ENCODE measurements around the gene ARHGEF4.

ARHGEF4 gene

DNA sequence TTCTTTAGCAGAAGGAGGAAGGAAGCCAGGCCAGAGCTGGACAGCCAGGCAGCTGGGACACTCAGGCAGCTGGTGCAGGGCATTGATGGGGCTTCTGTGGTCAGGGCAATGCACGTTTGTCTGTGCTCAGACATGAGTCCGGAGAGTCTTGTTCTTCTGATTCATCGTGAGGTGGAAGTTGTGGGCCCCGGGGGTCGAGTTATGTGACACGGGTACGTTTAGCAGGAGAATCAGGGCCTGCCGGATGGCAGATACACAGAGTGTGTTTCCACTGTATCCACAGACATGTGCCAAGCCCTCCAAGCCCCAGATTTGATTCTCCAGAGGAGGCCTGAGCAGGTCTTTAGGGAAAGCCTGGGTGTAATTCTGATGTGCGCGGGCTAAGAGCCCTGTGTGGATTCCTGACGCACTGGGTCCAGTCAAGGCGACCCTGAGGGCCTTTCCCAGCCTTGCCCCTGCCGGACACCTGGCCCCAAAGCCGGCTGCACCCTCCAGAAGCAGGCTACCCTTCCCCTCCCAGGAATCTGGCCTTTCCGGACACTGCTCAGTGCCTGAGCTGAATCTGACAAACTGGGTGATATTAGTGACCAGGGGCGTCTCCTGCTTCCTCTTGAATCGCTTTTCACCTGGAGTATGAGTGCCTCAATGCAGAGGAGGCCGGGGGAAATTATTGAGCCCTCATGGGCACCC, 10.1 kb downstream of the ARHGEF4 start:
- no peaks in the 10 kb centered on the region for H3K9me3 ChIP-seq
- no peak for DNase-seq
- intact Hi-C loops (cut with DNase I; ENCODE audit: low total_unique reads), result no loop called here
- no peak for TF ChIP-seq CTCF (IDR thresholded peaks at IDR 0.05)
- H3K4me3 ChIP-seq, result no peak overlapping the region
- no peaks in the 10 kb centered on the region for H3K4me1 ChIP-seq
- no peaks in the 10 kb centered on the region for H3K36me3 ChIP-seq
- H3K27me3 ChIP-seq, result peaks cover 0 to 19% of the 10 kb centered on the region in 2 donors
- H3K27ac ChIP-seq, result no peak overlapping the region

DNA sequence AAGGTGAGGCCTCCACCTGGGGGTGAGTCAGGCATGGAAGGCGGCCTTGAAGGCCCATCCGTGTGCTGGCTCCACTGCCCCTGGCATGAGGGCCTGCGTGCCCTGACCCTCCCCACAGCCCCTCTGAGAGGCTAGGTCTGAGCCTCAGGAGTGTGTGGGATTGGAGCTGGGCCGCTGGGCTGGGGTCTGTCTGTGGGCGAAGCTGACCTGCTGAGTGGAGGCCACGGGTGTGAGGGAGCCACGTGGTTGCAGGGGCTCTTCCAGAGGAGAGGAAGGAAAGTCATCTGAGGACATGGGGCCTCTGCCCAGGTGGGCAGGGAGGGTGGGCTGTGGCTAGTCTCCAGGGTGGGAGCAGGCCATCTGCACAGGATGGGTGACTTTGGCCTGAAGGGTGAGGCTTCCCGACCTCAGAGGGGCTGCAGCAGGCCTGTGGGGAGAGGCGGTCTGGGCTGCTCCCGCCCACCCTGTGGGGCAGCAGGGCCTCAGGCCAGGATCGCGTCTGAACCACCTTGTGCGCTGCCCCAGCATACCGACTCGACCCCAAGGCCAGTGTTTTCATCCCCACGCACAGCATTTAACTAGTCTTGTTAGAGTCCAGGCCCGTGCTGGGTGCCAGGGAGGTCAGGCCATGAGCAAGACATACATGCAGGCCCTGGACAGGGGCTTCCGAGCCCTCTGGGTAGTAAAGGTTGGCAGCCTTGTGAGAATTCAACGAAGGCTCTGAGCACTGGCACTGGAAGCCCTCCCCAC, 11.2 kb downstream of the ARHGEF4 start:
- Histone ChIP-seq H3K4me1 (no peaks in the 10 kb centered on the region), H3K9me3 (no peaks in the 10 kb centered on the region), H3K4me3 (no peak overlapping the region), H3K27ac (no peak overlapping the region), H3K27me3 (peaks cover 0 to 20% of the 10 kb centered on the region in 2 donors), H3K36me3 (no peaks in the 10 kb centered on the region)
- no peak for TF ChIP-seq CTCF (IDR thresholded peaks at IDR 0.05)
- DNase-seq, result no peak
- intact Hi-C loops (cut with DNase I; ENCODE audit: low total_unique reads), result no loop called here

DNA sequence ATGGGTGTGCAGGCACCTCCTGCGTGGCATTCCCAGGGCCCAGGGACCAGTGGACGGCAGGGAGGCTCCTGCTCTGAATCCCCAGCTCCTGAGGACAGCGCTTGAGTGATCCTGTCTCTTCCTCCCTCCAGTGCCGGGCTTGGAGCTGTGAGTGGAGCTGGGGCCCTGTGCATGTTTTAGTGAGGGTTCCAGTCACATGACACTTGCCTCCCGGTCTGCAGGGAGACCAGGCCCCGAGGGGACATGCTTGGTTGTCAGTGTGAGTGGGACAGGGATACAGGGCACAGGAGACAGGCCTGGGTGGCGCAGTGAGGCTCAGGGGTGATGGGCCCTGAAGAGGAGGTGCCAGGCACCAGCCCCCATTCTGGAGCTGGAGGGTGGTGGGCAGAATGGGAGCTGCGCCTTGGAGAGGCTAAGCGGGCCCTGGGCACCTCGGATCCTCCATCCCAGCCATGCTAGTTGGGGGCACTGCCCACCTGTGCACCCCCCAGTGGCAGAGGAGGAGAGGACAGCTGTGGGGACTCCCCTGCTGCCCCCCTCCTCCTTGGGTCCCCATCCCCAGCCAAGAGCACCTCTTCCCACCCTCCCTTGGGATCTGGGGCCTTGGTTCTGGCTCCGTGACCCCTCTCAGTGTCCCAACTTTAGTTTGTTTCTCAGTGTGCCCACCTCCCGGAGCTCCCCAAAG, 12.0 kb downstream of the ARHGEF4 start:
- no peak for TF ChIP-seq CTCF (IDR thresholded peaks at IDR 0.05)
- peaks cover 0 to 13% of the 10 kb centered on the region in 2 donors for H3K27me3 ChIP-seq
- intact Hi-C loops (cut with DNase I; ENCODE audit: low total_unique reads), result no loop called here
- H3K4me1 ChIP-seq, result no peaks in the 10 kb centered on the region
- DNase-seq, result no peak
- no peak overlapping the region for H3K4me3 ChIP-seq
- H3K27ac ChIP-seq, result no peak overlapping the region
- no peaks in the 10 kb centered on the region for H3K9me3 ChIP-seq
- no peaks in the 10 kb centered on the region for H3K36me3 ChIP-seq

DNA sequence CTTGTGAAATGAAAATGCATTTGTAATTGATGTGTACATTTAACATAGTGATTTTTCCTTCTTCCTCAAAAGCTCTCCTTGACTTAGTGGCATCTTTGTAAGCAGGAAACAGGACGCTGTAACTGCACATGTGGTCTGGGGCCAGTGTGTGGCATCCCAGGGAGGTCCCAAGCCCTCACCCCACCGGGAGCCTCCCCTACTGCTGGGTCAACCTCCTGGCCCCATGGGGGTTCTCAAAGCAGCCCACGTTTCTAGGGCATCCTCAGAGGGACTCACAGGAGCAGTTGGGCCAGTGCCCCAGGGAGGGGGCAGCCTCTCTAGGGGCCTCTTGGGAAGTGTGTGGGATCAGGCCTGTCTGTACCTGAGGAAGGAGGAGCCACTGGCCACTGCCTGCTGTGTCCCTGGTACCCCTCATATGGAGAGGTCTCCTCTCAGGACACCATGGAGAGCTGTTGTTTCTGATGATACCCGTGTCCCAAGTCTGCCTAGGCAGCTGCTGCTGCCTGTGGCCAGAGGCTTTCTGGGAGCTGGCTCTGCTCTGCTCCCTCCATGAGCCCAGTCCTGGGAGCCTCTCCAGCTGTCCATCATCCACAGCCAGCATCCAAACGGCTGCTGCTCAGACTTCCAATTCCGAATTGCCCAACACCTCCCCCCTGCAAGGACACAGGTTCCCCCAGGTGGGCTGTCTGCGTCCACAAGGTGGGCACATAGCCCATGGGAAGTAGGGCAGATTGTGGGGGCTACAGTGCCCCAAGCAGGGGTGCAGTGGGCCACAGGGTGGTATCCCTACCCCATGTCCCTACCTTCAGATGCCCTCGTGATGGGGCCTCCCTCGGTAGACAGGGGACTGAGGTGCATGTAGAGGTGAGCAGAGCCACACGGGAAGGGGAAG, 13.4 kb downstream of the ARHGEF4 start:
- H3K27ac ChIP-seq, result no peak overlapping the region
- no peaks in the 10 kb centered on the region for H3K4me1 ChIP-seq
- H3K9me3 ChIP-seq, result no peaks in the 10 kb centered on the region
- TF ChIP-seq CTCF (IDR thresholded peaks at IDR 0.05), result no peak
- no peak for DNase-seq
- peaks cover 0 to 7% of the 10 kb centered on the region in 2 donors for H3K27me3 ChIP-seq
- no peak overlapping the region for H3K4me3 ChIP-seq
- intact Hi-C loops (cut with DNase I; ENCODE audit: low total_unique reads), result no loop called here
- H3K36me3 ChIP-seq, result no peaks in the 10 kb centered on the region
